WTC11 (cell line): ENCODE data around the gene LRRC27. TPM values are rescaled to one million over a fixed set of nuclear protein-coding genes. Genes with fewer than 3 reads are reported as not detected.
A peak's percentile ranks its signal among the peaks of the same experiment; 100 is the strongest.

Experiments
- ATAC-seq: fragments of 200-7000 bp; cut with Tn5 transposase; 2 replicates; pipeline ENCODE4 v1.10.0; 2021; ENCODE audit warnings: mild to moderate bottlenecking, moderate library complexity
- CTCF ChIA-PET: fragments of 300-600 bp; sonication (Branson Sonifier 250); formaldehyde crosslinking; loops from one replicate; lab custom pipeline; 2021; ENCODE audit warnings: antibody characterized with exemption; lab: Charles Lee
- POLR2A ChIA-PET: fragments of 350-600 bp; sonication (Branson Sonifier 250); formaldehyde crosslinking; loops from one replicate; lab custom pipeline; 2021; ENCODE audit warnings: antibody characterized with exemption; lab: Charles Lee
- DNase-seq: peaks from one replicate; pipeline ENCODE4 v3.0.0; 2021; ENCODE audit warnings: low spot score
- H3K27ac Mint-ChIP-seq: 2 replicates; pipeline ENCODE4 v1.8.0; 2021; ENCODE audit warnings: mixed read lengths
- H3K27me3 Mint-ChIP-seq: 2 replicates; pipeline ENCODE4 v1.8.0; 2021; ENCODE audit warnings: low read depth, mild to moderate bottlenecking, moderate library complexity, mixed read lengths
- H3K36me3 Mint-ChIP-seq: 2 replicates; pipeline ENCODE4 v1.8.0; 2021; ENCODE audit warnings: mixed read lengths
- H3K4me1 Mint-ChIP-seq: 2 replicates; pipeline ENCODE4 v1.8.0; 2022; ENCODE audit warnings: mixed read lengths
- H3K4me3 Mint-ChIP-seq: 2 replicates; pipeline ENCODE4 v1.8.0; 2021; ENCODE audit warnings: mild to moderate bottlenecking, moderate library complexity, mixed read lengths
- H3K9me3 Mint-ChIP-seq: 2 replicates; pipeline ENCODE4 v1.8.0; 2021; ENCODE audit warnings: mixed read lengths
- ATF1 ChIP-seq: sonication (generic); formaldehyde crosslinking; IDR thresholded peaks from 2 replicates; pipeline ENCODE4 v1.8.1; 2023; ENCODE audit warnings: mild to moderate bottlenecking, moderate library complexity, missing genetic modification reagents
- CREM ChIP-seq: sonication (generic); formaldehyde crosslinking; IDR thresholded peaks from 2 replicates; pipeline ENCODE4 v1.8.1; 2022; ENCODE audit warnings: mild to moderate bottlenecking, missing genetic modification reagents, moderate library complexity
- ELF4 ChIP-seq: sonication (generic); formaldehyde crosslinking; IDR thresholded peaks from 2 replicates; pipeline ENCODE4 v1.8.1; 2022; ENCODE audit warnings: low read depth, mild to moderate bottlenecking, moderate library complexity, missing genetic modification reagents
- NFYB ChIP-seq: sonication (generic); formaldehyde crosslinking; conservative IDR thresholded peaks from 2 replicates; pipeline ENCODE4 v1.8.0; 2022; ENCODE audit warnings: low read depth, missing genetic modification reagents
- OVOL2 ChIP-seq: fragments of 250-450 bp; sonication (Bioruptor Pico); IDR thresholded peaks from 2 replicates; pipeline ENCODE4 v1.9.0; 2021; ENCODE audit warnings: mild to moderate bottlenecking, borderline replicate concordance
- TCF7 ChIP-seq: sonication (generic); formaldehyde crosslinking; IDR thresholded peaks from 2 replicates; pipeline ENCODE4 v1.8.0; 2022; ENCODE audit warnings: mild to moderate bottlenecking, low read depth, missing genetic modification reagents, moderate library complexity
- ZNF219 ChIP-seq: sonication (generic); formaldehyde crosslinking; IDR thresholded peaks from 2 replicates; pipeline ENCODE4 v1.8.0; 2023; ENCODE audit warnings: missing genetic modification reagents, mild to moderate bottlenecking, borderline replicate concordance
- total RNA-seq: library from RNA; stranded (reverse); gene quantifications from 3 replicates; pipeline ENCODE4 v1.2.3, GENCODE V29; 2021
- TF ChIP-seq, protein P1 (sequence below): fragments of 200-600 bp; IDR thresholded peaks from 2 replicates; pipeline ENCODE4 v1.8.0; 2022; ENCODE audit warnings: antibody characterized with exemption
- TF ChIP-seq, protein P2 (sequence below): sonication (generic); formaldehyde crosslinking; IDR thresholded peaks from 2 replicates; pipeline ENCODE4 v1.8.1; 2022; ENCODE audit warnings: low read depth, missing genetic modification reagents, borderline replicate concordance
- TF ChIP-seq, protein P3 (sequence below): sonication (generic); formaldehyde crosslinking; conservative IDR thresholded peaks from 2 replicates; pipeline ENCODE4 v1.8.1; 2023; ENCODE audit warnings: mild to moderate bottlenecking, low read depth, missing genetic modification reagents, moderate library complexity
- TF ChIP-seq, protein P4 (sequence below): fragments of 250-450 bp; sonication (Bioruptor Pico); IDR thresholded peaks from 2 replicates; pipeline ENCODE4 v1.9.0; 2021; ENCODE audit warnings: mild to moderate bottlenecking, borderline replicate concordance
- TF ChIP-seq, protein P5 (sequence below): sonication (generic); formaldehyde crosslinking; IDR thresholded peaks from 2 replicates; pipeline ENCODE4 v1.8.1; 2023; ENCODE audit warnings: mild to moderate bottlenecking, moderate library complexity, missing genetic modification reagents
- TF ChIP-seq, protein P6 (sequence below): fragments of 250-450 bp; sonication (Bioruptor Pico); IDR thresholded peaks from 2 replicates; pipeline ENCODE4 v1.9.0; 2021; ENCODE audit warnings: mild to moderate bottlenecking
- TF ChIP-seq, protein P7 (sequence below): sonication (generic); formaldehyde crosslinking; IDR thresholded peaks from 2 replicates; pipeline ENCODE4 v1.8.1; 2022; ENCODE audit warnings: mild to moderate bottlenecking, missing genetic modification reagents, moderate library complexity, borderline replicate concordance

LRRC27 gene
- total RNA-seq, 1 experiment from 2014 or later, result 4.4 TPM

DNA sequence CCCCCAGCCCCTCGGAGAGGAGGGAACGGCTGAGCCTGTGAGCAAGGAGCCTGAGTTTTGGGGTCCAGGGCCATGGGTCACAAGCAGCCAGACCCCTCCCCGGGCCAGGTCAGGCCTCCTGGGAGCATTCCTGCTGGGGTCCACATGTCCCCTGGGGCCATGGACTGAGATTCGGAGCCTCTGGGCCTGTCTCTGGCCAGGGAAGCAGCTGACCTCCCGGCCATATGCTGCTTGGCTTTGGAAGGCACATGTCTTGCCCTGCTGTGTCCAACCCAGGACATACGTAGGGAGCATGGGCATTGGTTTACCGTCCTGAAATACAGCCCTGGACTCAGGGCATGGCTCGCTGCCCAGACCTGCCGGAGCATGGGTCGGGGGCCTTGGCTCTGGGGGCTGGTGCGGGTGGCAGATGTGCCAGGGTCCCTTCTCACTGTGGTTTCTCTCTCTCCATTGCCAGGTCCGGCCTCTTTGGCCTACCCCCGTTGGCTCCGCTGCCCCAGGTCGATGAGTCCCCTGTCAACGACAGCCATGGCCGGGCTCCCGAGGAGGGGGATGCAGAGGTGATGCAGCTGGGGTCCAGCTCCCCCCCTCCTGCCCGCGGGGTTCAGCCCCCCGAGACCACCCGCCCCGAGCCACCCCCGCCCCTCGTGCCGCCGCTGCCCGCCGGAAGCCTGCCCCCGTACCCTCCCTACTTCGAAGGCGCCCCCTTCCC is 72.3 kb downstream of the LRRC27 start:
- no peak for DNase-seq
- Mint-ChIP-seq H3K9me3 (no peaks in the 10 kb centered on the region), H3K36me3 (peaks cover 6% of the 10 kb centered on the region; the same call in 1 of the 2 replicates), H3K27ac (no peak overlapping the region), H3K4me3 (no peak overlapping the region), H3K27me3 (no peaks in the 10 kb centered on the region), H3K4me1 (peaks cover 38% of the 10 kb centered on the region)
- no peak for ATAC-seq
- no peak for TF ChIP-seq TCF7 (CRISPR knock-in tag)
- TF ChIP-seq NFYB (CRISPR knock-in tag), result no peak
- TF ChIP-seq ELF4 (CRISPR knock-in tag), result no peak
- TF ChIP-seq, protein P1, sequence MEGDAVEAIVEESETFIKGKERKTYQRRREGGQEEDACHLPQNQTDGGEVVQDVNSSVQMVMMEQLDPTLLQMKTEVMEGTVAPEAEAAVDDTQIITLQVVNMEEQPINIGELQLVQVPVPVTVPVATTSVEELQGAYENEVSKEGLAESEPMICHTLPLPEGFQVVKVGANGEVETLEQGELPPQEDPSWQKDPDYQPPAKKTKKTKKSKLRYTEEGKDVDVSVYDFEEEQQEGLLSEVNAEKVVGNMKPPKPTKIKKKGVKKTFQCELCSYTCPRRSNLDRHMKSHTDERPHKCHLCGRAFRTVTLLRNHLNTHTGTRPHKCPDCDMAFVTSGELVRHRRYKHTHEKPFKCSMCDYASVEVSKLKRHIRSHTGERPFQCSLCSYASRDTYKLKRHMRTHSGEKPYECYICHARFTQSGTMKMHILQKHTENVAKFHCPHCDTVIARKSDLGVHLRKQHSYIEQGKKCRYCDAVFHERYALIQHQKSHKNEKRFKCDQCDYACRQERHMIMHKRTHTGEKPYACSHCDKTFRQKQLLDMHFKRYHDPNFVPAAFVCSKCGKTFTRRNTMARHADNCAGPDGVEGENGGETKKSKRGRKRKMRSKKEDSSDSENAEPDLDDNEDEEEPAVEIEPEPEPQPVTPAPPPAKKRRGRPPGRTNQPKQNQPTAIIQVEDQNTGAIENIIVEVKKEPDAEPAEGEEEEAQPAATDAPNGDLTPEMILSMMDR, result no peak
- TF ChIP-seq ZNF219 (CRISPR knock-in tag), result no peak
- TF ChIP-seq, protein P2, sequence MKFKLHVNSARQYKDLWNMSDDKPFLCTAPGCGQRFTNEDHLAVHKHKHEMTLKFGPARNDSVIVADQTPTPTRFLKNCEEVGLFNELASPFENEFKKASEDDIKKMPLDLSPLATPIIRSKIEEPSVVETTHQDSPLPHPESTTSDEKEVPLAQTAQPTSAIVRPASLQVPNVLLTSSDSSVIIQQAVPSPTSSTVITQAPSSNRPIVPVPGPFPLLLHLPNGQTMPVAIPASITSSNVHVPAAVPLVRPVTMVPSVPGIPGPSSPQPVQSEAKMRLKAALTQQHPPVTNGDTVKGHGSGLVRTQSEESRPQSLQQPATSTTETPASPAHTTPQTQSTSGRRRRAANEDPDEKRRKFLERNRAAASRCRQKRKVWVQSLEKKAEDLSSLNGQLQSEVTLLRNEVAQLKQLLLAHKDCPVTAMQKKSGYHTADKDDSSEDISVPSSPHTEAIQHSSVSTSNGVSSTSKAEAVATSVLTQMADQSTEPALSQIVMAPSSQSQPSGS, result no peak
- TF ChIP-seq, protein P3, sequence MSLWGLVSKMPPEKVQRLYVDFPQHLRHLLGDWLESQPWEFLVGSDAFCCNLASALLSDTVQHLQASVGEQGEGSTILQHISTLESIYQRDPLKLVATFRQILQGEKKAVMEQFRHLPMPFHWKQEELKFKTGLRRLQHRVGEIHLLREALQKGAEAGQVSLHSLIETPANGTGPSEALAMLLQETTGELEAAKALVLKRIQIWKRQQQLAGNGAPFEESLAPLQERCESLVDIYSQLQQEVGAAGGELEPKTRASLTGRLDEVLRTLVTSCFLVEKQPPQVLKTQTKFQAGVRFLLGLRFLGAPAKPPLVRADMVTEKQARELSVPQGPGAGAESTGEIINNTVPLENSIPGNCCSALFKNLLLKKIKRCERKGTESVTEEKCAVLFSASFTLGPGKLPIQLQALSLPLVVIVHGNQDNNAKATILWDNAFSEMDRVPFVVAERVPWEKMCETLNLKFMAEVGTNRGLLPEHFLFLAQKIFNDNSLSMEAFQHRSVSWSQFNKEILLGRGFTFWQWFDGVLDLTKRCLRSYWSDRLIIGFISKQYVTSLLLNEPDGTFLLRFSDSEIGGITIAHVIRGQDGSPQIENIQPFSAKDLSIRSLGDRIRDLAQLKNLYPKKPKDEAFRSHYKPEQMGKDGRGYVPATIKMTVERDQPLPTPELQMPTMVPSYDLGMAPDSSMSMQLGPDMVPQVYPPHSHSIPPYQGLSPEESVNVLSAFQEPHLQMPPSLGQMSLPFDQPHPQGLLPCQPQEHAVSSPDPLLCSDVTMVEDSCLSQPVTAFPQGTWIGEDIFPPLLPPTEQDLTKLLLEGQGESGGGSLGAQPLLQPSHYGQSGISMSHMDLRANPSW (CRISPR knock-in tag), result no peak
- TF ChIP-seq, protein P4, sequence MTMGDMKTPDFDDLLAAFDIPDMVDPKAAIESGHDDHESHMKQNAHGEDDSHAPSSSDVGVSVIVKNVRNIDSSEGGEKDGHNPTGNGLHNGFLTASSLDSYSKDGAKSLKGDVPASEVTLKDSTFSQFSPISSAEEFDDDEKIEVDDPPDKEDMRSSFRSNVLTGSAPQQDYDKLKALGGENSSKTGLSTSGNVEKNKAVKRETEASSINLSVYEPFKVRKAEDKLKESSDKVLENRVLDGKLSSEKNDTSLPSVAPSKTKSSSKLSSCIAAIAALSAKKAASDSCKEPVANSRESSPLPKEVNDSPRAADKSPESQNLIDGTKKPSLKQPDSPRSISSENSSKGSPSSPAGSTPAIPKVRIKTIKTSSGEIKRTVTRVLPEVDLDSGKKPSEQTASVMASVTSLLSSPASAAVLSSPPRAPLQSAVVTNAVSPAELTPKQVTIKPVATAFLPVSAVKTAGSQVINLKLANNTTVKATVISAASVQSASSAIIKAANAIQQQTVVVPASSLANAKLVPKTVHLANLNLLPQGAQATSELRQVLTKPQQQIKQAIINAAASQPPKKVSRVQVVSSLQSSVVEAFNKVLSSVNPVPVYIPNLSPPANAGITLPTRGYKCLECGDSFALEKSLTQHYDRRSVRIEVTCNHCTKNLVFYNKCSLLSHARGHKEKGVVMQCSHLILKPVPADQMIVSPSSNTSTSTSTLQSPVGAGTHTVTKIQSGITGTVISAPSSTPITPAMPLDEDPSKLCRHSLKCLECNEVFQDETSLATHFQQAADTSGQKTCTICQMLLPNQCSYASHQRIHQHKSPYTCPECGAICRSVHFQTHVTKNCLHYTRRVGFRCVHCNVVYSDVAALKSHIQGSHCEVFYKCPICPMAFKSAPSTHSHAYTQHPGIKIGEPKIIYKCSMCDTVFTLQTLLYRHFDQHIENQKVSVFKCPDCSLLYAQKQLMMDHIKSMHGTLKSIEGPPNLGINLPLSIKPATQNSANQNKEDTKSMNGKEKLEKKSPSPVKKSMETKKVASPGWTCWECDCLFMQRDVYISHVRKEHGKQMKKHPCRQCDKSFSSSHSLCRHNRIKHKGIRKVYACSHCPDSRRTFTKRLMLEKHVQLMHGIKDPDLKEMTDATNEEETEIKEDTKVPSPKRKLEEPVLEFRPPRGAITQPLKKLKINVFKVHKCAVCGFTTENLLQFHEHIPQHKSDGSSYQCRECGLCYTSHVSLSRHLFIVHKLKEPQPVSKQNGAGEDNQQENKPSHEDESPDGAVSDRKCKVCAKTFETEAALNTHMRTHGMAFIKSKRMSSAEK (CRISPR knock-in tag), result no peak
- CTCF ChIA-PET, result interaction anchor here (0.6 to 4.2 kb wide), 20 partner anchors 9 to 223 kb away, joined by 3 to 63 read pairs (median 4); no protein-coding TSS in a partner anchor
- POLR2A ChIA-PET, result no interaction called here

DNA sequence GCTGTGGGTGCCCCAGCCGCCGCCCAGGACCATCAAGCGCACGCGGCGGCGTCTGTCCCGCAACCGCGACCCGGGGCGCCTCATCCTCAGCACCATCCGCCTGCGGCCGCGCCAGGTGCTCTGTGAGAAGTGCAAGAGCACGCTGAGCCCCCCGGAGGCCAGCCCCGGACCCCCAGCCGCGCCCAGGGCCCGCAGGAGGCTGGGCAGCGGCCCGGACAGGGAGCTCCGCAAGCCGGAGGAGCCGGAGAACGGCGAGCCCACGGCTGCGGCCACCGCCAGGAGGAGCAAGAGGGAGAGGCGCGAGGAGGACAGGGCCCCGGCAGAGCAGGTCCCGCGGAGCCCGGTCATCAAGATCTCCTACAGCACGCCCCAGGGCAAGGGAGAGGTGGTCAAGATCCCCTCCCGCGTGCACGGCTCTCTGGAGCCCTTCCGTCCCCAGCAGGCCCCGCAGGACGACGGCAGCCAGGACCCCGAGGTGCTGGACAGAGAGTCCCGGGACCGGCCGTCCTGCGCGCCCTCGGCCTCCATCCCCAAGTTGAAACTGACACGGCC is 73.0 kb downstream of the LRRC27 start:
- Mint-ChIP-seq H3K9me3 (no peaks in the 10 kb centered on the region), H3K36me3 (peaks cover 6% of the 10 kb centered on the region; the same call in 1 of the 2 replicates), H3K27ac (no peak overlapping the region)
- TF ChIP-seq CREM (no peak), ZNF219 (CRISPR knock-in tag) (no peak), OVOL2 (CRISPR knock-in tag) (no peak), ATF1 (CRISPR knock-in tag) (no peak)
- TF ChIP-seq, protein P5, sequence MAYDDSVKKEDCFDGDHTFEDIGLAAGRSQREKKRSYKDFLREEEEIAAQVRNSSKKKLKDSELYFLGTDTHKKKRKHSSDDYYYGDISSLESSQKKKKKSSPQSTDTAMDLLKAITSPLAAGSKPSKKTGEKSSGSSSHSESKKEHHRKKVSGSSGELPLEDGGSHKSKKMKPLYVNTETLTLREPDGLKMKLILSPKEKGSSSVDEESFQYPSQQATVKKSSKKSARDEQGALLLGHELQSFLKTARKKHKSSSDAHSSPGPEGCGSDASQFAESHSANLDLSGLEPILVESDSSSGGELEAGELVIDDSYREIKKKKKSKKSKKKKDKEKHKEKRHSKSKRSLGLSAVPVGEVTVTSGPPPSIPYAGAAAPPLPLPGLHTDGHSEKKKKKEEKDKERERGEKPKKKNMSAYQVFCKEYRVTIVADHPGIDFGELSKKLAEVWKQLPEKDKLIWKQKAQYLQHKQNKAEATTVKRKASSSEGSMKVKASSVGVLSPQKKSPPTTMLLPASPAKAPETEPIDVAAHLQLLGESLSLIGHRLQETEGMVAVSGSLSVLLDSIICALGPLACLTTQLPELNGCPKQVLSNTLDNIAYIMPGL (CRISPR knock-in tag), result peak; percentile 55; the same call in 1 of the 2 replicates
- TF ChIP-seq, protein P6, sequence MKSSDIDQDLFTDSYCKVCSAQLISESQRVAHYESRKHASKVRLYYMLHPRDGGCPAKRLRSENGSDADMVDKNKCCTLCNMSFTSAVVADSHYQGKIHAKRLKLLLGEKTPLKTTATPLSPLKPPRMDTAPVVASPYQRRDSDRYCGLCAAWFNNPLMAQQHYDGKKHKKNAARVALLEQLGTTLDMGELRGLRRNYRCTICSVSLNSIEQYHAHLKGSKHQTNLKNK (CRISPR knock-in tag), result no peak
- TF ChIP-seq, protein P3 (CRISPR knock-in tag), result no peak
- TF ChIP-seq, protein P7, sequence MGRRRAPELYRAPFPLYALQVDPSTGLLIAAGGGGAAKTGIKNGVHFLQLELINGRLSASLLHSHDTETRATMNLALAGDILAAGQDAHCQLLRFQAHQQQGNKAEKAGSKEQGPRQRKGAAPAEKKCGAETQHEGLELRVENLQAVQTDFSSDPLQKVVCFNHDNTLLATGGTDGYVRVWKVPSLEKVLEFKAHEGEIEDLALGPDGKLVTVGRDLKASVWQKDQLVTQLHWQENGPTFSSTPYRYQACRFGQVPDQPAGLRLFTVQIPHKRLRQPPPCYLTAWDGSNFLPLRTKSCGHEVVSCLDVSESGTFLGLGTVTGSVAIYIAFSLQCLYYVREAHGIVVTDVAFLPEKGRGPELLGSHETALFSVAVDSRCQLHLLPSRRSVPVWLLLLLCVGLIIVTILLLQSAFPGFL (CRISPR knock-in tag), result no peak

More for the DNA sequence above, 73.0 kb downstream of the LRRC27 start:
- ChIA-PET CTCF (interaction anchor here (0.6 to 4.2 kb wide), 23 partner anchors 9 to 222 kb away, joined by 3 to 63 read pairs (median 3); no protein-coding TSS in a partner anchor), POLR2A (no interaction called here)
- peaks cover 39% of the 10 kb centered on the region for H3K4me1 Mint-ChIP-seq
- no peak overlapping the region for H3K4me3 Mint-ChIP-seq
- DNase-seq (peak; percentile 74), ATAC-seq (peak; percentile 46)
- no peaks in the 10 kb centered on the region for H3K27me3 Mint-ChIP-seq
